ENCODE results near the gene FAM120AOS. TPM values are rescaled to one million over a fixed set of nuclear protein-coding genes. Genes with fewer than 3 reads are reported as not detected.

Gene FAM120AOS
- total RNA-seq, 1 donor from 2014 or later = 41.7 TPM

GRCh38 chr9:93473411-93473810 lies 20.0 kb upstream of the FAM120AOS start:
- no peak for DNase-seq (ENCODE audit: low read depth)
- Histone ChIP-seq H3K27me3 (ENCODE audit: control insufficient read depth, insufficient read depth, low read length) (no peaks in the 10 kb centered on the region), H3K36me3 (ENCODE audit: control insufficient read depth, insufficient read depth, low read length) (peaks cover 2% of the 10 kb centered on the region), H3K4me3 (ENCODE audit: low read depth, low read length) (no peak overlapping the region)
- no peak for TF ChIP-seq CTCF (IDR thresholded peaks at IDR 0.05; ENCODE audit: insufficient read depth, low read length, poor library complexity, severe bottlenecking)

GRCh38 chr9:93471124-93471523 lies 17.7 kb upstream of the FAM120AOS start:
- DNase-seq (ENCODE audit: low read depth) = no peak
- Histone ChIP-seq H3K27me3 (ENCODE audit: control insufficient read depth, insufficient read depth, low read length) (no peaks in the 10 kb centered on the region), H3K4me3 (ENCODE audit: low read depth, low read length) (no peak overlapping the region), H3K36me3 (ENCODE audit: control insufficient read depth, insufficient read depth, low read length) (peaks cover 2% of the 10 kb centered on the region)
- no peak for TF ChIP-seq CTCF (IDR thresholded peaks at IDR 0.05; ENCODE audit: insufficient read depth, low read length, poor library complexity, severe bottlenecking)

GRCh38 chr9:93470391-93470790 lies 17.0 kb upstream of the FAM120AOS start:
- no peaks in the 10 kb centered on the region for H3K27me3 ChIP-seq (ENCODE audit: control insufficient read depth, insufficient read depth, low read length)
- no peak overlapping the region for H3K4me3 ChIP-seq (ENCODE audit: low read depth, low read length)
- peaks cover 2% of the 10 kb centered on the region for H3K36me3 ChIP-seq (ENCODE audit: control insufficient read depth, insufficient read depth, low read length)
- TF ChIP-seq CTCF (IDR thresholded peaks at IDR 0.05; ENCODE audit: insufficient read depth, low read length, poor library complexity, severe bottlenecking) = no peak
- no peak for DNase-seq (ENCODE audit: low read depth)

- H3K36me3 ChIP-seq (ENCODE audit: control insufficient read depth, insufficient read depth, low read length) = peaks cover 2% of the 10 kb centered on the region
- no peak overlapping the region for H3K4me3 ChIP-seq (ENCODE audit: low read depth, low read length)
- no peak for TF ChIP-seq CTCF (IDR thresholded peaks at IDR 0.05; ENCODE audit: insufficient read depth, low read length, poor library complexity, severe bottlenecking)
- no peak for DNase-seq (ENCODE audit: low read depth)
- no peaks in the 10 kb centered on the region for H3K27me3 ChIP-seq (ENCODE audit: control insufficient read depth, insufficient read depth, low read length)
Measured at GRCh38 chr9:93468763-93469456, 15.5 kb upstream of the FAM120AOS start.

- Histone ChIP-seq H3K27me3 (ENCODE audit: control insufficient read depth, insufficient read depth, low read length) (no peaks in the 10 kb centered on the region), H3K4me3 (ENCODE audit: low read depth, low read length) (no peak overlapping the region), H3K36me3 (ENCODE audit: control insufficient read depth, insufficient read depth, low read length) (peaks cover 2% of the 10 kb centered on the region)
- DNase-seq (ENCODE audit: low read depth) = no peak
- no peak for TF ChIP-seq CTCF (IDR thresholded peaks at IDR 0.05; ENCODE audit: insufficient read depth, low read length, poor library complexity, severe bottlenecking)
Measured at GRCh38 chr9:93467462-93467861, 14.1 kb upstream of the FAM120AOS start.

- Histone ChIP-seq H3K4me3 (ENCODE audit: low read depth, low read length) (no peak overlapping the region), H3K36me3 (ENCODE audit: control insufficient read depth, insufficient read depth, low read length) (peaks cover 2% of the 10 kb centered on the region), H3K27me3 (ENCODE audit: control insufficient read depth, insufficient read depth, low read length) (no peaks in the 10 kb centered on the region)
- DNase-seq (ENCODE audit: low read depth) = no peak
- no peak for TF ChIP-seq CTCF (IDR thresholded peaks at IDR 0.05; ENCODE audit: insufficient read depth, low read length, poor library complexity, severe bottlenecking)
Measured at GRCh38 chr9:93467062-93467416, 13.7 kb upstream of the FAM120AOS start.
